Measurements from ENCODE around the gene ROBO1. TPM values are rescaled to one million over a fixed set of nuclear protein-coding genes. Genes with fewer than 3 reads are reported as not detected.

Gene ROBO1
- total RNA-seq, 1 experiment from 2014 or later: 7.0 TPM

DNA sequence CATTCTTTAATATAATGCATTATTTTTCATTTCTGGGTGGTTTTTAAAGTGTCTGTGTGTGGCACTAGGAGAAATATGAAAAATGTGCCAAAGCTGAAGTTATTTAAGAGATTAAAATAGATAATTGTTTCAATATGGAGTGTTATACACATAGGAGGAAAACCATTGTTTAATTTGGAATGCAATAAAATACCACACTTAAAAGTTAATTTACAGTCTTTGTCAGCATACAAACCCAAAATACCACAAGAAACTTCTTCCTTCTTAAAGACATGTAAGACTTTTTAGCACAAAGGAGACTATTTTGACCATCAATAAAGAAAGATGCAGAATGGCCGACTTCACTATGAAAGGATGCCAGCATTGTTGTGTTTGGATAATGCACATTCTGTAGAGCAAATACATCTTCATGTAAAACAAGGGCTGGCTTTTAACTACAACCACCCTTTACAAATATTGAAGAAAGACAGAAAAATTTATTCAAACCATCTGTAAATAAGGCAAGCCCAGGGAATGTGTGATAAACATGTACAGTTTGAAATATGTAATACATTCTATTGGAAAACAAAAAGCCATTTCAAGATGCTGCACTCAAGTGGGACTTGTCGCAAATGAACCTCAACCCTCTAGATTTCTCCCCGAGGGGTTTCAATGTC is 1146.6 kb downstream of the ROBO1 start:
- Histone ChIP-seq H3K9me3 (no peaks in the 10 kb centered on the region), H3K27me3 (no peaks in the 10 kb centered on the region), H3K4me3 (no peak overlapping the region), H3K36me3 (no peaks in the 10 kb centered on the region)
- DNase-seq: no peak

DNA sequence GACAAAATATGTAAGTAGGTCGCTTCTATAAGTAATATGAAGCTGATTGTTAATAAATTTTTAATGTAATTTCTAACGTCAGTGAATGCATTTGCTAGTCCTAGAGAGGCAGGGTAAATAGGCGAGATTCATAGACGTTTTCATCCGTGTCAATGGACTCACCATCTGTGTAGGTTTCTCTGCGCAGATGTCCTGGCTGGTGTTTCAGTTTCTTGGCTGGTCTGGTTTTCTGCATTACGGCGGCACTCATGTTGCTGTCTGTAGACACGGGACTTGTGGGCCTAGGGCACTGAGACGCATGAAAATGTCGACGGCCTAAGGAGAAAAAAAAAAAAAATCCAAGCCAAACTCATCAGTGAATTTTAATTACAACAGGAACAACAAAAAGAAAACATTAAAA is 1153.3 kb downstream of the ROBO1 start:
- no peaks in the 10 kb centered on the region for H3K9me3 ChIP-seq
- no peak for DNase-seq
- no peaks in the 10 kb centered on the region for H3K36me3 ChIP-seq
- no peaks in the 10 kb centered on the region for H3K27me3 ChIP-seq
- no peak overlapping the region for H3K4me3 ChIP-seq

DNA sequence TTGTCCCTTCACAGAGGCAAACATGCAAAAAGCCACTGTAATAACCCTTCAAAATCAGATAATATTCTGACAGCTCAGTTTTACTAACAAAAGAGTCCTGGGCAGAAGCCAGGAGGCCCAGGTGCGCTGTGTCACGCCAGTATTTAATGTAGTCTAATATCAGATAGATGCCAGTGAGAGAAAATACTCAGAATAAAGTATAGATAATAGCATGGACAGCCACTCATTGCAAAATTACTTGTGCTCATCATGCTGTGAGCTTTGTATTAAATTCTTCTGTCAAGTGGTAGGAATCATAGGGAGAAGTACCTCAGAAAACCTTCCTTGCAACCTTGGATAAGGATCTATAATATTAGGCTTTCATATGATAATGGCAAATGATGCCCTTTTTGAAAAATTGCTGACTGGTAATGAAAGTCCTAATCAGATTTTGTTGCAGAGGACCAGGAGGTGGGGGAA is 1154.3 kb downstream of the ROBO1 start:
- Histone ChIP-seq H3K36me3 (no peaks in the 10 kb centered on the region), H3K27me3 (no peaks in the 10 kb centered on the region), H3K9me3 (no peaks in the 10 kb centered on the region), H3K4me3 (no peak overlapping the region)
- no peak for DNase-seq

DNA sequence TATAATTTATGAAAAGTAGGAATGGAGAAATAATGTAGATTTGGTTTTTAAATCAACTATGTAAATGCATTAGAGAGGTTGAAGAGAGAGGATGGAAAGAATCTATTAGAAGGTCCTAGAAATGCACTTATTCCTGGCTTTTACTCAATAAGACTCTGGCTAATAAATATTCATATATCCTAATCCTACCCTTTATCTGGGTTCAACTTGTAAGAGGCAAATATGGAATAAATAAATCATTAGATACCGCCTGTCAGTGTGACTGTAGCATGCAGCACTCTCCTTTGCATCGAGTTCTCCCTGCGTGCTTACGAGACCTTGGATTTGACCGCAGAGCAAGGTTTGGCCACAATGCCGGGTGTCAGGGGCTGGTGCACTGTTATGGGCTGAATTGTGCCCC is 1156.5 kb downstream of the ROBO1 start:
- H3K27me3 ChIP-seq: no peaks in the 10 kb centered on the region
- H3K4me3 ChIP-seq: no peak overlapping the region
- H3K36me3 ChIP-seq: no peaks in the 10 kb centered on the region
- no peak for DNase-seq
- H3K9me3 ChIP-seq: no peaks in the 10 kb centered on the region

DNA sequence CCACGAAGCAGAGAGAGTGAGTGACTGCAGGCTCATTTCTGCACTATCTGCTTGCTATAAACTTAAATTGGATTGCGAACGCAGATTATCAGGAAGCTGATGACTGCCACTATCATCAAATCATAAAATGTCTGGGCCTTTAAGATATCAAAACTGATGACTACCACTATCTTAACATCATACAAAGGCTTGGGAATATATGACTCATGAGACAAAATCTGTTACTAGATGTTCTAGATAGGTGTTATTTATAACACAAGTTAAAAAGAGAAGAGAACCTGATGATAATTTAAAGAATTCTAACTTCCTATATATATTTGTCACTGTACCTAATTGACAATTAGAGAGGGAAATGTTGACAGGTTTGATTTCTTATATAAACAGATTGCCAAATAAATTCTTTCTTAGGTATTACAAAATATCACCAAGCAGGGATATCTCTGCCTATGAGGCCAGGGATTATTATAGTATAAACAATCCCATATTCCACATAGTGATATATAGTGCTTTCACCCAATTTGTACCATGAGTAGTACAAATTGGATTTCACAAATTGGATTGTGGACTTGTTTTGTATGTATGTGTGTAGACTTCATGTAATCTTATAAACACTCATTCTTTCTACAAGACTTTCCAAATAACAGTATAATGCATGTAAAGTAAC is 1157.2 kb downstream of the ROBO1 start:
- Histone ChIP-seq H3K9me3 (no peaks in the 10 kb centered on the region), H3K36me3 (no peaks in the 10 kb centered on the region), H3K4me3 (no peak overlapping the region), H3K27me3 (no peaks in the 10 kb centered on the region)
- DNase-seq: no peak

DNA sequence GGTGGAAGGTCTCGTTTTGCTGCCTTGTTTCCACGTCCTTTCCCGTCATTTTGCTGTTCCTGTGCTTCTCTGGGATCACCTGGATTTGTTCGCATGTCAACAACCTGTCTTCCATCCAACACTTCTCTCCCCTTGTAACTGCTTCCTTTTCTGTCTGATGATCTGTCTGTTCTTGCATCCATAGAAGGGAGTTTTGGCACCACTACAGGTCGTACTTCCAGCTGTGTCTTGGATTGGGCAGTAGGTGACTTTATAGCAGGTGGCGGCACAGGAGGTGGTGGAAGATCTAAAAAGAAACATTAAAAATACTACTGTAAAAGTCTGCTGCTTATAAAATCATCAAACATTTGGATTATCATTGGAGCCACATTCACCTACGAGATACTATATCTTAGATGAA is 1161.0 kb downstream of the ROBO1 start:
- H3K27me3 ChIP-seq: no peaks in the 10 kb centered on the region
- DNase-seq: no peak
- H3K9me3 ChIP-seq: no peaks in the 10 kb centered on the region
- H3K36me3 ChIP-seq: no peaks in the 10 kb centered on the region
- H3K4me3 ChIP-seq: no peak overlapping the region

DNA sequence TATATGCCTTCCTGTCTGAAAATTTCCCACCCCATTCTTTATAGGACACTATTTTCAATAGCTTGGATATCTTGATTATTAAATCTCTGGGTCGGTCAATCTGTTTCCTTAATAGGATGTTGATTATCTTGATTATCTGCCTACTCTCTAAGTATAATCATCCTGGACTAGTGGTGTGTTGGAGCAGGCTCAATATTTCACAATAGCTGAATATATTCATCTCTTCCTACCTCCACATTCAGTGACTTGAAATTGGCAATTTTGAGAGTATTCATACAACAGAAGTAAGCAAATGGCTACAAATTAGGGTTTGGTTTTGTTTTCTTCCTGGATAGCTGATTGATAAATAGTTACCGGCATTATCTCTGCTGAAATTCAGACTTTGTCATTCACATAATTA is 1162.6 kb downstream of the ROBO1 start:
- Histone ChIP-seq H3K27me3 (no peaks in the 10 kb centered on the region), H3K36me3 (no peaks in the 10 kb centered on the region), H3K4me3 (no peak overlapping the region), H3K9me3 (no peaks in the 10 kb centered on the region)
- no peak for DNase-seq

DNA sequence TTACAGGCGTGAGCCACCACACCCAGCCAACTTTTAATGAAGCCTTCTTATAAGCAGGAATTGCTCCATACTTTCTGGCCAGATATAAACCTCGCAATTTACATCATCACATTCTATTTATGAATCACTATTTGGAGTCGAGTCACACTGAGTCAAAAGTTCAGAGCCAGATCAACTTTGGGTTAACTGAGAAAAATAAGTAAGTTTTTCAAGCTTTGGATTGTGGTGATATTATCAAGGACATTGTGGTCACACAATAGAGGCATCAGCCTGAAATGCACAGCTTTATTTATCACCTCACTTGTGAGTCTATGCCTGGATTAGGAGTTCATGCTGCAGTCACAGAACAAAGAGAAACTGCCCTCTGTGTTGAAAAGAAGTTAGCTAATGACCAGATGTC is 1163.5 kb downstream of the ROBO1 start:
- Histone ChIP-seq H3K36me3 (no peaks in the 10 kb centered on the region), H3K27me3 (no peaks in the 10 kb centered on the region), H3K9me3 (no peaks in the 10 kb centered on the region), H3K4me3 (no peak overlapping the region)
- no peak for DNase-seq

DNA sequence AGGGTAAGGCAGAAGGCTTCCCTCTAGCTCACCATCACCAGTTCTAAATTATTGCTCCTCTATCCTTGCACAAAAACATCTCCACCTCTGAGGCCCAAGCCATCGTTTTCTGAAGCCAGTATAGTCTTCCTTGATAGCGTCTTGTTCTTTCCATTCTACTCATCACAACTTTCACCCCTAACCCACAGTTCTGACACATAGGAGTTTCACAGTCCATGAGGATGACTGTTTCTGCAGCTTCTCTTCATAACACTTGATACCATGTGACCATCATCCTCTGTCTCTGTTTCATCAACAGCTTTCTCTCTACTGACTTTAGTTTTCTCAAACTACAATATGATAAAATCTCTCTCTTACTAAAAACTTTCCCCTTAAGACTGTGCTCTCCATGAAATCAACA is 1166.5 kb downstream of the ROBO1 start:
- Histone ChIP-seq H3K4me3 (no peak overlapping the region), H3K9me3 (no peaks in the 10 kb centered on the region), H3K36me3 (no peaks in the 10 kb centered on the region), H3K27me3 (no peaks in the 10 kb centered on the region)
- no peak for DNase-seq

DNA sequence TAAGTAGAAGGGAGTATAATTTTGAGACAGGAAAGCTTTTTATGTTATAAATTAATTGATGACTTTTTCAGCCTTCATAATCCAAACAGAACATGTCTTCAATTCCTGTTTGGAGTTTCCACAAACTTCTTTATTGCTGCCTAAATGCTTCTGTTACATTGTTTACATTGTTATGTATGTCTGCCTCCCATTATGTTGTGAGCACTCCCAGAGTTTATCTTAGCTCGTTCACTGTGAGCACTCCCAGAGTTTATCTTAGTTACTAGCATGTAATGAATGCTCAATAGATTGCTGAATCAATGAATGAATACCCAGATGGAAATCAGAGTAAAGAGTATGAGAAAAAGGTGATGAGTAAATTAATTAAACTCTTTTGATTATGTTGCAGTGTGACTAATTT is 1178.0 kb downstream of the ROBO1 start:
- H3K36me3 ChIP-seq: no peaks in the 10 kb centered on the region
- H3K9me3 ChIP-seq: no peaks in the 10 kb centered on the region
- no peak overlapping the region for H3K4me3 ChIP-seq
- no peak for DNase-seq
- no peaks in the 10 kb centered on the region for H3K27me3 ChIP-seq

DNA sequence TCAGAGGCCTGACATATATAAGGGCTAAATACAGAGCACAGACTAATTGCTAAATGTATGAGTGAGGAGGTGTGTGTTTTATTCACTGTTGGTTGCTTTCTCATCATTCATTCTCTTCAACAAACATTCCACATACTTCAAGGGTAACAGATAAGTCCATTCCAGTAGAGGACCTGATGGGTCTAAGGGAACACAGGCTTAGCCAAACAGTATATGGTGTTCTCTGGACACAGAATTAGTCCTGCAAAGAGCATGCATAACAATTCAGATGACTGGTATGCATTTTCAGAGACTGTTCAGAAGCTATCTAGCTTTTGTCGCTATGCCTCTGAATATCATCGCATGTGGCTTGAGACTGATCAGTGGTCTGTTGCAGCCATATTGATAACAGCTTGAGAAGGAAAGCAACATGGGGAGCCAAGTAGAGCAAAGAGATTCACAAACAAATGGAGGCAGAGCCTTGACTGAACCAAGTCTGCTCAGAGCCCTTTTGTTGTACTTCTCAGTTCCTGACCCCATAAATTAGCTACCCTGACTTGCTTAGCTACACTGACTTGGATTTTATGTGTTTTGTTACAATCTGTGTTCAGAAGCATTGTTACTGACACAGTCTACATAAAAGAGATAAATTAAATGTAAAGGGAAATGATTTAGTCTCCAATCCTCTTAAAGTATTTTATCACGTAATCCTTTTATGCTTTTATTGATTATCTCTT is 1178.7 kb downstream of the ROBO1 start:
- no peak for DNase-seq
- H3K27me3 ChIP-seq: no peaks in the 10 kb centered on the region
- H3K4me3 ChIP-seq: no peak overlapping the region

DNA sequence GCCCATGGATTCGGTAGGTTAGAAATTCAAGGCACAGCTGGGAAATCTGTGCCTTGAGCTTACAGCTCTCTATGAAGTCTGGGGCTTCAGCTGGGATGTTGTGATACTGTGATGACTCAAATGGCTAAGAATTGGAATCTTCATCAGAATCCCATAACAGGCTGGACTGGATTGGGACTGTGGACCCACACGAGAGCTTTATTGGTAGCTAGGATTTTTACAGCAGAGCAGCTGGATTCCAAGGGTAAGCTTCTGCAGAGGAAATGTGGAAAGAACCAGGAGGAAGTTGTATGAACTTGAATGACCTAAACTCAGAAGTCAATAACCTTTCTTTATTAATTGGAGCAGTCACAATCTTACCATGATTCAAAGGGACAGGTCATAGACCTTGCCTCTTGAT is 1187.1 kb downstream of the ROBO1 start:
- Histone ChIP-seq H3K36me3 (no peaks in the 10 kb centered on the region), H3K9me3 (no peaks in the 10 kb centered on the region), H3K27me3 (no peaks in the 10 kb centered on the region), H3K4me3 (no peak overlapping the region)
- DNase-seq: no peak

More for the DNA sequence above, 1178.7 kb downstream of the ROBO1 start:
- Histone ChIP-seq H3K36me3 (no peaks in the 10 kb centered on the region), H3K9me3 (no peaks in the 10 kb centered on the region)

DNA sequence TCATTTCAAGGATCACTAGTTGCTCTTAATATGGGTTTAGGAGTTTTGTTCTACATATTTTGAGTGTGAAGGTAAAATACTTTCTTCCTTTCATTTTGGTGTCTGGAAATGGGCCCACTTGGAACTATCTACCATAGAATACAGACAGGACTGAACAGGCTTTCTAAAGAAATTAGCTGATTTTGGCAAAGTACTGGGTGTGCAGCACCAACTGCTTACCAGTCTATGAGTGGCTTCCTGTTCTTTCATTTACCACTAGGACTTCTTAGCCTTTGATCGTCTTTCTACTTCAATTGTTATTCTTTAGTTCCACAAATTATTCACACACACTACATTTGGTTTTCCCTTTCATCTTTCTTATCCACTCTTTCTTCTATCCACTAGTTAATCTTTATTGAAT is 1196.3 kb downstream of the ROBO1 start:
- DNase-seq: no peak
- no peaks in the 10 kb centered on the region for H3K27me3 ChIP-seq
- no peaks in the 10 kb centered on the region for H3K36me3 ChIP-seq
- H3K9me3 ChIP-seq: no peaks in the 10 kb centered on the region
- H3K4me3 ChIP-seq: no peak overlapping the region

DNA sequence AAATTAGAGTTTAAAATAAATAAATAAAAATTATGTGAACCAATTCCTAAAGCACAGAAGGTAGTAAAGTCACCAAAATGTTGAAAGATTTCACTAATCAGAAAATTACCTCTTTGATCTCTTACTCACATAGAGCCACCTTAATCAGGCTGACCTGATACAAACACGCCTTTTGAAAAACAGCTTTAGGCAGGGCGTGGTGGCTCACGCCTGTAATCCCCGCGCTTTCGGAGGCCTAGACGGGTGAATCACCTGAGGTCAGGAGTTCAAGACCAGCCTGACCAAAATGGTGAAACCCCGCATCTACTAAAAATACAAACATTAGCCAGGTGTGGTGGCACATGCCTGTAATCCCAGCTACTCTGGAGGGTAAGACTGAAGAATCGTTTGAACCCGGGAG is 1197.3 kb downstream of the ROBO1 start:
- no peaks in the 10 kb centered on the region for H3K27me3 ChIP-seq
- no peaks in the 10 kb centered on the region for H3K9me3 ChIP-seq
- no peak for DNase-seq
- H3K4me3 ChIP-seq: no peak overlapping the region
- no peaks in the 10 kb centered on the region for H3K36me3 ChIP-seq

DNA sequence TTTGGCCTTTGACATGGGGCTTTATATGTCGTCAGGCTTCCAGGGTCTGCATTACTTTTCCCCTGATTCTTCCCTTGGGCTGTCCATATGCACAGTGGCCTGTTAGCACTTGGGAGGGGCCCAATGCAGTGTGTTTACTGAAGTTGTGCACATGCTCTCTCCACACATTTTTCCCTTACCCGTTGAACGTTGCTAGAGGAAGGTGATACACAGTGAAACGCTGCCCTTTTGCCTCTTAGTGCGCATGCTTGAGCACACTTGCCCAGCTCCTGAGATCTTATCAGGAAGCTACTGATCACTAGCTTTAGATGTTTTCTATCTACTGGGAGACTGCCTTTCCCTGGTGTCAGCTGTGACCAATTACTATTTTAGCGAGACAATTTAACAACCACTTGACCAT is 1198.0 kb downstream of the ROBO1 start:
- Histone ChIP-seq H3K4me3 (no peak overlapping the region), H3K9me3 (no peaks in the 10 kb centered on the region), H3K27me3 (no peaks in the 10 kb centered on the region), H3K36me3 (no peaks in the 10 kb centered on the region)
- no peak for DNase-seq

DNA sequence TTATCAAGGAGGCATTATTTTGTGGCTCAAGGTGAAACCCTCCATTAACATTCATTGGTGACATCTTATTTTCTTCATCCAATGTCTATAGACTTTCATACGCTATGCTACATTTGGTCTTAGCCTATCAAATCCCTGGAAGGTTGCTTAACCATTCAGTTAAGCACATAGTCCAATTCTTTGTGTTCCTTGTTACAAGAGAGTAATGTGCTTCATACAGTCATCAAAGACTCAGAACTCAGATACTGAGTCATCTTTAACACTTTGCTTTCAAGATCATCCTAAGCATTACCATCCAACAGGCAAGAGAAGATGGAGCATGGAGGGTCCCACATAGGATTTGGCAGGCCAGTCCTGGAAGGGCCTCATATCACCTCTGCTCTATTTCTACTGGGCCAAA is 1202.1 kb downstream of the ROBO1 start:
- Histone ChIP-seq H3K9me3 (no peaks in the 10 kb centered on the region), H3K4me3 (no peak overlapping the region), H3K27me3 (no peaks in the 10 kb centered on the region), H3K36me3 (no peaks in the 10 kb centered on the region)
- no peak for DNase-seq

DNA sequence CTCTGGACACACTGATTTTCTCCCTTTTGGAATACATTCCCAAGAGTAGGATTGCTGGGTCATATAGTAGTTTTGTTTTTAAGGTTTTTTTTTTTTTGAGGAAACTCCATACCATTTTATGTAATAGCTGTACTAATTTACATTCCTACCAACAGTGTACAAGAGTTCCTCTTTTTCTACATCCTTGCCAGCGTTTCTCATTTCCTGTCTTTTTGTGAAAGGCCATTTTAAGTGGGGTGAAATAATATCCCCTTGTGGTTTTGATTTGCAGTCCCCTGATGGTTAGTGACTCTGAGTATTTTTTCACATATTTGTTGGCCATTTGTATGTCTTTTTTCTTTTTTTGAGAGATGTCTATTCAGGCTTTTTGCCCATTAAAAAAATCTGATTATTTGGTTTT is 1205.5 kb downstream of the ROBO1 start:
- no peaks in the 10 kb centered on the region for H3K36me3 ChIP-seq
- no peak for DNase-seq
- no peak overlapping the region for H3K4me3 ChIP-seq
- no peaks in the 10 kb centered on the region for H3K9me3 ChIP-seq
- H3K27me3 ChIP-seq: no peaks in the 10 kb centered on the region

Measured in MG63 (cell line).